Cortex of kidney (tissue), 1 donor: ENCODE data around the gene LYRM1.
"Not testable (repeated sequence)": the region's sequence is repeated elsewhere in the genome, so short reads cannot be mapped to it uniquely, and the experiment has no call there.

Experiments
- DNase-seq: peaks from one replicate; lab custom pipeline; 2025; lab: John Stamatoyannopoulos, UW

LYRM1 gene

GRCh38 chr16:20902426-20902825 lies 1.9 kb downstream of the LYRM1 start:
- DNase-seq = no peak

GRCh38 chr16:20903116-20903898 lies 2.7 kb downstream of the LYRM1 start:
- DNase-seq = no peak

DNA sequence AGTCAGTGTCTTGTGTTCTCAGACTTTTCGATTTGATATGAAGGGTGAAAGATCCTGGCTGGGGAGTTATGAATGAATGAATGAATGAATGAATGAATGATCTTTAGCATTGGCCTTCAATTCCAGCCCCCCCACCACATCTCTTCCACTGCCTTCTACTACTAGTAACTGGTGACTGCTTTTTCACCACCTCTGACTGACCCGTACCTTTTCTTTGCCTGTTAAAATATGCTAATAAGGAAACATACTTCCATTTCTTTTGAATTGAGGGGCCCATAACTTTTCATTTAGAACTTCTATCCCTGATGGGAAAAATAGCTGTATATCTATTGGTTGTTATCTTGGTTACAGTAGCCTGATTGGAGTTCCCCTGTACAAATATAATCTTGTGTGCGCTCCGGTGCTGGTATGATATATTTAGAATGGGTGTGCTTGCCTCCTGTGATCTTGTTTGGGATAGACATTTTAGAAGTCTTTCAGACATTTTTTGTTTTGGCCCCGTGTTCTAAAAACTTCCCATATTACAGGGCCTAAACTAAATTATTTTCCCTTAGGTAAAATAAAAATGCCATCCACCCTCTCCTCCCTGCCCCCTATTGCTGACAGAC lies 3.4 kb downstream of the LYRM1 start:
- DNase-seq = no peak

DNA sequence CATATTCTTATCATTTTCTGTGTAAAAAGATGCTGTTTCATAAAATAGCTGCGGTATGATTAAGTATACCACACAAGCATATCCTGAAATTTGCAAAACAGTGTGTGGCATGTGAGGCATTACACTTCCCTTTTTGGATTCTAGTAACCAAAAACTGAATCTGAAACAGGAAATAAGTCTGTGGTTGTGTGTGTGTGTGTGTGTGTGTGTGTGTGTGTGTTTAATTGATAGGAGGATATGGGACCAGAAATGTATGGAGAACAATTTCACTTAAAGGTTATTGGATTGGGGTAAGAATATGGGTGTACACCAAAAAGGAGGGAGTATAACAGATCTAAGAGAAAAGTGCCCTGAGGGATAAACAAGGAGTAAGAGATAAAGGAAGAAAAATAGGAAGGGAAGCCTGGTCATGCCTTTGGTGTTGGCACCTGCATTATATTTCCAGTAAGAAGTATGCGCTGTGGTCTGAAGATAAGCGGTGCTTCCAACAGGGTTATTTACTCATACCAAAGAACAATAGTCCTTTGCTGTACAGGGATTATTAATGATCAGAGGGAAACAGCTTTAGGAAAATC lies 4.0 kb downstream of the LYRM1 start:
- no peak for DNase-seq

GRCh38 chr16:20905576-20905975 lies 5.0 kb downstream of the LYRM1 start:
- DNase-seq = no peak

DNA sequence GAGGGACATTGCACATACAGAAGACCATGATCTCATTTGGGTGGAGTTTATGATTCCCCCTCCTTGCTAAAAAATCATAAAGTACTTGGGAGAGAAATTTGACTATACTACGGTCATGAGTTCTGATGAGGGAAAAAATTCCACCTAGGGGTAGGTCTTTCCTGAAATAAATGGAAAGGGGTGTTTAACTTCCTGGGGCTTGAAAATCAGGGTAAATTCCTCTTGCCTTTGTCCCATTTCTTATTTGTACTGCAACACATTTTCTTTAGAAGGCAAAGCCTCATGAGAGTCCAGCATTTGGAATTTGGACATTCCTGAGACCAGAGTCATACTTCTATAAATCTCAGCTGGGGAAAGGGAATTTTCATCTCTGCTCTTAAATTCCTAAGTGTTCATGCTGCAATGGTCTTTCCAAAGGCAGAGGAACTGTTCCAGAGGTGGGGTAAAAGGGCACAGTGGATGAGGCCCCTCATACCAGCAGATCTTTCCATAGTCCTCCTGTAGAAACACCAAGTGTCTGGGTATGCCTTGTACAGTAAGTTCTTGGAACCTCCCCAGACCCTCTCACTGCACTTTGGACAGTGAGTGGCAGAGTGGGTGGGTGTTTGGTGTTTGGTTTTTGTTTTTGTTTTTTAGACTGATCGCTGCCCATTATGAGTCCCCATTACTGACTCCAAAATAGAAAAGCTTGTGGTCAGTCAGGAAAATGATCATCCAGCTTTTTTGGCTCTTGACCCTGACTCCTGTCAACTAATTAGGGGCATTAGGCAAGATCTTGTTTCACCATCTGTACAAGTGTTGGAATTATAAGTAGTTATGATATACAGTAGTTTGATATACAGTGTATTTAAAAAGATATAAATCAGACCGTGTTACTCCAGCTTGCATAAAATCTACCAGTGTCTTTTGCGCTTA lies 6.0 kb downstream of the LYRM1 start:
- no peak for DNase-seq

GRCh38 chr16:20910781-20911321 lies 10.3 kb downstream of the LYRM1 start:
- DNase-seq = no peak

- no peak for DNase-seq
These were observed 10.8 kb downstream of the LYRM1 start for GRCh38 chr16:20911361-20911760.

DNA sequence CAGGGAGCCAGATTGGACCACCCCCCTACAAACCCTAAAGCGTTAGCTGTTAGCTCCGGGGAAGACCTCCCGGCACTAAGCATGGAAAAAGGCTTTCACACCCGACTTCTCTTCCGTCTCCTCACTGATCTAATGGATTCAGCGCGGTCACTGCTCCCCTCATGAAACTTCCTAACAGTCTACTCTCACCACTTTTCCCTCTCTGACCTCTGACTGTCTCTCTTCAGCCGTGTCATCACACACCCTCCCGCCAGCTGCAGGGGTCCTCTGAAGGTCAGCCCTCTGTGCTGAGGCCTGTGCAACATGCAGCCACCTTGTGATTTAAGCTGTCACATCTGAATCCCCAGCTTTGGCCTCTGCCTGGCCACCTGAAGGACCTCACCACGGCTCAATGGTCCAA lies 15.7 kb downstream of the LYRM1 start:
- DNase-seq = no peak

DNA sequence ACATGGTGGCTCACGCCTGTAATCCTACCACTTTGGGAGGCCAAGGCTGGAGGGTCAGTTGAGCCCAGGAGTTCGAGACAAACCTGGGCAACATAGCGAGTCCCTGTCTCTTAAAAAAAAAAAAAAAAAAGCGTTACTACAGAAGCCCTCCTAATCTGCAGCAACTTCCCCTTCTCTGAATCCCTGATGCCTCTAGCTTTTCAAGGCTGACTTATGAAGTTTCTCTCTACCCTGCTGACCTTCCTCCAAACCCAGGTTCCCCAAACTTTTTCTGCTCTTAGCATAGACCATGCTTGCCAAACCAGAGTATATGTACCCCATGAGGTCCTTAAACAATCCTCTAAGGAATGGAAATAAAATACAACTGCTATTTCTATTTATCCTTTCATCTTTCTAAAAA lies 16.4 kb downstream of the LYRM1 start:
- no peak for DNase-seq

- no peak for DNase-seq
These were observed 18.1 kb downstream of the LYRM1 start for GRCh38 chr16:20918486-20919239.

GRCh38 chr16:20920091-20920490 lies 19.5 kb downstream of the LYRM1 start:
- no peak for DNase-seq

DNA sequence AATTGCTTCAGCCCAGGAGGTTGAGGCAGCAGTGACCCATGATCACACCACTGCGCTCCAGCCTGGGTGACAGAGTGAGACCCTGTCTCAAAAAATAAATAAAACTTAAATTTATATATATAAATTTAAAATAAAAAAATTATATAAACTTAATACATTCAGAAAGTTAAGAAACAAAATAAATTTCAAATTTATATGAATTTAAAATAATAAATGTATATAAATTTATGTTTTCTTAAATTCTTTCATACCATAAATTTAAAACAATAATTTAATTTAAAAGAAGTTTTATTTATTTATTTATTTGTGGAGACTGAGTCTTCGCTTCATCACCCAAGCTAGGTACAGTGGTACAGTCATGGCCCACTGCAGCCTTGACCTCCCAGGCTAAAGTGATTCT lies 20.2 kb downstream of the LYRM1 start:
- DNase-seq = no peak

GRCh38 chr16:20923876-20924275 lies 23.3 kb downstream of the LYRM1 start:
- no peak for DNase-seq

DNA sequence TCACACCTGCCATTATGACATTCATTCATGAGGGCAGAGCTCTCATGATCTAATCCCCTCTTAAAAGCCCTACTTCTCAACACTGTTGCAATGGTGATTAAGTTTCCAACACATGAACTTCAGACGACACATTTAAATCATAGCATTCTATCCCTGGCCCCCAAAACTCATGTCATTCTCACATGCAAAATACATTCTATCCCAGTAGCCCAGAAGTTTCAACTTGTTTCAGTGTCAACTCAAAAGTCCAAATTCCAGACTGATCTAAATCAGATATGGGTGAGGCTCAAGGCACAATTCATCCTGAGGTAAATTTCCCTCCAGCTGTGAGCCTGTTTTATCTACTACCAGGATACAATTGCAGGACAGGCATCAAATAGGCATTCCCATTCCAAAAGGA lies 25.2 kb downstream of the LYRM1 start:
- no peak for DNase-seq

- no peak for DNase-seq
These were observed 28.3 kb downstream of the LYRM1 start for GRCh38 chr16:20928774-20929411.

DNA sequence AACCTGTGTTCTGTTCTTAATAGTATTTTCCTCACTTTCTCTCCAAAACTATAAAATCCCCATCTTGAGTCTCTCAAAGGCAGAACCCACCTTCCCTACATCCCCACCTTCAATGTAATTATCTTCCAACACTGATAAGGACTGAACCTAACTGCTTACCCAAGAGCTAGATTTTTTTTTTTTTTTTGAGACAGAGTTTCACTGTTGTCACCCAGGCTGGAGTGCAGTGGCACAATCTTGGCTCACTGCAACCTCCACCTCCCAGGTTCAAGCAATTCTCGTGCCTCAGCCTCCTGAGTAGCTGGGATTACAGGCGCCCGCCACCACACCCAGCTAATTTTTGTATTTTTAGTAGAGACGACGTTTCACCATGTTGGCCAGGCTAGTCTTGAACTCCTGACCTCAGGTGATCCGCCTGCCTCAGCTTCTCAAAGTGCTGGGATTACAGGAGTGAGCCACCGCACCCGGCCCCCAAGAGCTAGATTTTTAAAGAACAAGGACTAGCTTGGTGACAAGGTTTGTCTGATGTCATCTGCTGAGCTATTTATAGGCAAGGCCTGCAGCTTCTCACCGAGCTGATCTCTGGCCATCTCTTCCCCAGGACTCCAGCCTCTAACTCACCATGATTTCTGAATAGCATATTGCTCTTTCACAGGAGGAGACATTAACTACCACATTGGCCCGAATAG lies 29.2 kb downstream of the LYRM1 start:
- DNase-seq = not testable (repeated sequence)

DNA sequence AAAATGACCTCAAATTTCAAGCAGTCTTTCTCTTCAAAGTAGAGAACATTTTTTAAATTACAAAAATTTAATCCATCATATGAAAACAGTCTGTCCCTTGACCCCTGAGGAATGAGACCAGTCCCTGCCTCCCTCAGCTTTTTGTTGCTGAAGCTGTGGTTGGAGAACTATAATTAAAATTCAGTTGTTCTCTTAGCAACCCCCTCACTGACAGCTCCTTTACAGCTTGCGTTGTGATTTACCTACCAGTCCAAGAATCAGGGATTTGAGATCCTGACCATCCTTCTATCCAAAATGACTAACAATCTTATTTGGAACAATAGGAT lies 29.8 kb downstream of the LYRM1 start:
- DNase-seq = no peak

- DNase-seq = no peak
These were observed 30.6 kb downstream of the LYRM1 start for GRCh38 chr16:20931066-20931600.

GRCh38 chr16:20933589-20933988 lies 33.0 kb downstream of the LYRM1 start:
- no peak for DNase-seq
